ENCODE measurements around the gene PHIP. TPM values are rescaled to one million over a fixed set of nuclear protein-coding genes. Genes with fewer than 3 reads are reported as not detected.

PHIP gene
- total and polyA plus RNA-seq, 9 of the 15 experiments (the other 6 are each of a cell fraction or from before 2014, with no cell fraction given), result 8.1 to 36.3 (median 16.5) TPM

DNA sequence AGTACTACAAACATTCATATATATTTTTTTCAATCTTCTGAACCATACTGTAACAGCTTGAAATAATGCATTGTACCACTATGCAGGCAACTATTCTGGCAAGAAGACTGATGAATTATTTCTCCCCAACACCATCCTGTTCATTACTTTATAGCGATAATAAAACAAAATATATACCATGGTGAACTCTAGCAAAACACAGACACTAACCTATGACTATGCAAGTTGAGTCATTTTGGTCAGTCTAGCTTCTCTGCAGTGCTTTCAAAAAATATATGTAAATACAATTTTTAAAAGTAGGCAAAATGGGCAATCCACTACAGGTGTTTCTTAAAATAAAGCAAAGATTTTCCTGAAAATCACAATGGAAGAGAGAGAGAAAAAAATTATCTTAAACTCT lies 20.3 kb downstream of the PHIP start:
- FAIRE-seq, result no peak
- intact Hi-C loops (cut with micrococcal nuclease), result no loop called here
- no peaks in the 10 kb centered on the region for H3K4me1 ChIP-seq (replicated peaks in 1 of 2; ENCODE audit: control insufficient read depth in 2 of 2, insufficient read depth in 2 of 2, low read length in 2 of 2)
- H3K79me2 ChIP-seq (ENCODE audit: control insufficient read depth, insufficient read depth, low read length), result peaks cover 62% of the 10 kb centered on the region
- no peak overlapping the region for H3K27ac ChIP-seq (ENCODE audit: extremely low read depth, low read depth, low read length)
- H3K36me3 ChIP-seq (ENCODE audit: control insufficient read depth, insufficient read depth, low read length), result peaks cover 79% of the 10 kb centered on the region
- no peak overlapping the region for H3K4me3 ChIP-seq
- H3K4me2 ChIP-seq (ENCODE audit: insufficient read depth, low read length), result no peak overlapping the region
- H3K9ac ChIP-seq (ENCODE audit: insufficient read depth in 1 of 2, low read depth in 2 of 2, low read length in 2 of 2), result no peak overlapping the region
- H3K9me1 ChIP-seq (ENCODE audit: control insufficient read depth, insufficient read depth, low read length), result no peaks in the 10 kb centered on the region
- ChIA-PET CTCF (ENCODE audit: low intra/inter-chr PET ratio) (no interaction called here), POLR2A (no interaction called here)
- H3K9me3 ChIP-seq (replicated peaks; ENCODE audit: control insufficient read depth, insufficient read depth, low read depth, low read length), result no peaks in the 10 kb centered on the region; the same call in 1 of the 2 replicates
- no peaks in the 10 kb centered on the region for H3K27me3 ChIP-seq (ENCODE audit: control insufficient read depth in 2 of 2, insufficient read depth in 2 of 2, low read length in 2 of 2)
- H2AFZ ChIP-seq (ENCODE audit: low read depth, low read length), result no peak overlapping the region
- WGBS (ENCODE audit: insufficient coverage, low coverage, missing lambda C conversion rate), result 100% methylated on average over 1 of the region's 1 CpG
- no peaks in the 10 kb centered on the region for H4K20me1 ChIP-seq (replicated peaks; ENCODE audit: control insufficient read depth, insufficient read depth, low read length)
- BruUV-seq (replicated peaks), result no TSS peak
- TF ChIP-seq RNF2 (IDR thresholded peaks at IDR 0.05) (no peak), NFE2 (IDR thresholded peaks at IDR 0.05; ENCODE audit: low read depth) (no peak), DPF2 (IDR thresholded peaks at IDR 0.05) (no peak), ARNT (IDR thresholded peaks at IDR 0.05) (no peak), DACH1 (IDR thresholded peaks at IDR 0.05; ENCODE audit: partially characterized antibody) (no peak), ASH1L (IDR thresholded peaks at IDR 0.05; ENCODE audit: borderline replicate concordance, low read depth, partially characterized antibody) (no peak), NR4A1 (CRISPR knock-in tag; IDR thresholded peaks at IDR 0.05) (no peak), NR4A1 (tag; IDR thresholded peaks at IDR 0.05) (no peak), PCBP1 (IDR thresholded peaks at IDR 0.05; ENCODE audit: low read depth, low read length, poor library complexity, severe bottlenecking) (no peak)
- TF ChIP-seq, protein P1, sequence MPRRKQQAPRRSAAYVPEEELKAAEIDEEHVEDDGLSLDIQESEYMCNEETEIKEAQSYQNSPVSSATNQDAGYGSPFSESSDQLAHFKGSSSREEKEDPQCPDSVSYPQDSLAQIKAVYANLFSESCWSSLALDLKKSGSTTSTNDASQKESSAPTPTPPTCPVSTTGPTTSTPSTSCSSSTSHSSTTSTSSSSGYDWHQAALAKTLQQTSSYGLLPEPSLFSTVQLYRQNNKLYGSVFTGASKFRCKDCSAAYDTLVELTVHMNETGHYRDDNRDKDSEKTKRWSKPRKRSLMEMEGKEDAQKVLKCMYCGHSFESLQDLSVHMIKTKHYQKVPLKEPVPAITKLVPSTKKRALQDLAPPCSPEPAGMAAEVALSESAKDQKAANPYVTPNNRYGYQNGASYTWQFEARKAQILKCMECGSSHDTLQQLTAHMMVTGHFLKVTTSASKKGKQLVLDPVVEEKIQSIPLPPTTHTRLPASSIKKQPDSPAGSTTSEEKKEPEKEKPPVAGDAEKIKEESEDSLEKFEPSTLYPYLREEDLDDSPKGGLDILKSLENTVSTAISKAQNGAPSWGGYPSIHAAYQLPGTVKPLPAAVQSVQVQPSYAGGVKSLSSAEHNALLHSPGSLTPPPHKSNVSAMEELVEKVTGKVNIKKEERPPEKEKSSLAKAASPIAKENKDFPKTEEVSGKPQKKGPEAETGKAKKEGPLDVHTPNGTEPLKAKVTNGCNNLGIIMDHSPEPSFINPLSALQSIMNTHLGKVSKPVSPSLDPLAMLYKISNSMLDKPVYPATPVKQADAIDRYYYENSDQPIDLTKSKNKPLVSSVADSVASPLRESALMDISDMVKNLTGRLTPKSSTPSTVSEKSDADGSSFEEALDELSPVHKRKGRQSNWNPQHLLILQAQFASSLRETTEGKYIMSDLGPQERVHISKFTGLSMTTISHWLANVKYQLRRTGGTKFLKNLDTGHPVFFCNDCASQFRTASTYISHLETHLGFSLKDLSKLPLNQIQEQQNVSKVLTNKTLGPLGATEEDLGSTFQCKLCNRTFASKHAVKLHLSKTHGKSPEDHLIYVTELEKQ (CRISPR knock-in tag; IDR thresholded peaks at IDR 0.05), result no peak
- TF ChIP-seq, protein P2, sequence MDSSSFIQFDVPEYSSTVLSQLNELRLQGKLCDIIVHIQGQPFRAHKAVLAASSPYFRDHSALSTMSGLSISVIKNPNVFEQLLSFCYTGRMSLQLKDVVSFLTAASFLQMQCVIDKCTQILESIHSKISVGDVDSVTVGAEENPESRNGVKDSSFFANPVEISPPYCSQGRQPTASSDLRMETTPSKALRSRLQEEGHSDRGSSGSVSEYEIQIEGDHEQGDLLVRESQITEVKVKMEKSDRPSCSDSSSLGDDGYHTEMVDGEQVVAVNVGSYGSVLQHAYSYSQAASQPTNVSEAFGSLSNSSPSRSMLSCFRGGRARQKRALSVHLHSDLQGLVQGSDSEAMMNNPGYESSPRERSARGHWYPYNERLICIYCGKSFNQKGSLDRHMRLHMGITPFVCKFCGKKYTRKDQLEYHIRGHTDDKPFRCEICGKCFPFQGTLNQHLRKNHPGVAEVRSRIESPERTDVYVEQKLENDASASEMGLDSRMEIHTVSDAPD (CRISPR knock-in tag; IDR thresholded peaks at IDR 0.05), result no peak
- TF ChIP-seq, protein P3, sequence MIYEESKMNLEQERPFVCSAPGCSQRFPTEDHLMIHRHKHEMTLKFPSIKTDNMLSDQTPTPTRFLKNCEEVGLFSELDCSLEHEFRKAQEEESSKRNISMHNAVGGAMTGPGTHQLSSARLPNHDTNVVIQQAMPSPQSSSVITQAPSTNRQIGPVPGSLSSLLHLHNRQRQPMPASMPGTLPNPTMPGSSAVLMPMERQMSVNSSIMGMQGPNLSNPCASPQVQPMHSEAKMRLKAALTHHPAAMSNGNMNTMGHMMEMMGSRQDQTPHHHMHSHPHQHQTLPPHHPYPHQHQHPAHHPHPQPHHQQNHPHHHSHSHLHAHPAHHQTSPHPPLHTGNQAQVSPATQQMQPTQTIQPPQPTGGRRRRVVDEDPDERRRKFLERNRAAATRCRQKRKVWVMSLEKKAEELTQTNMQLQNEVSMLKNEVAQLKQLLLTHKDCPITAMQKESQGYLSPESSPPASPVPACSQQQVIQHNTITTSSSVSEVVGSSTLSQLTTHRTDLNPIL (CRISPR knock-in tag; IDR thresholded peaks at IDR 0.05), result no peak
- TF ChIP-seq, protein P4, sequence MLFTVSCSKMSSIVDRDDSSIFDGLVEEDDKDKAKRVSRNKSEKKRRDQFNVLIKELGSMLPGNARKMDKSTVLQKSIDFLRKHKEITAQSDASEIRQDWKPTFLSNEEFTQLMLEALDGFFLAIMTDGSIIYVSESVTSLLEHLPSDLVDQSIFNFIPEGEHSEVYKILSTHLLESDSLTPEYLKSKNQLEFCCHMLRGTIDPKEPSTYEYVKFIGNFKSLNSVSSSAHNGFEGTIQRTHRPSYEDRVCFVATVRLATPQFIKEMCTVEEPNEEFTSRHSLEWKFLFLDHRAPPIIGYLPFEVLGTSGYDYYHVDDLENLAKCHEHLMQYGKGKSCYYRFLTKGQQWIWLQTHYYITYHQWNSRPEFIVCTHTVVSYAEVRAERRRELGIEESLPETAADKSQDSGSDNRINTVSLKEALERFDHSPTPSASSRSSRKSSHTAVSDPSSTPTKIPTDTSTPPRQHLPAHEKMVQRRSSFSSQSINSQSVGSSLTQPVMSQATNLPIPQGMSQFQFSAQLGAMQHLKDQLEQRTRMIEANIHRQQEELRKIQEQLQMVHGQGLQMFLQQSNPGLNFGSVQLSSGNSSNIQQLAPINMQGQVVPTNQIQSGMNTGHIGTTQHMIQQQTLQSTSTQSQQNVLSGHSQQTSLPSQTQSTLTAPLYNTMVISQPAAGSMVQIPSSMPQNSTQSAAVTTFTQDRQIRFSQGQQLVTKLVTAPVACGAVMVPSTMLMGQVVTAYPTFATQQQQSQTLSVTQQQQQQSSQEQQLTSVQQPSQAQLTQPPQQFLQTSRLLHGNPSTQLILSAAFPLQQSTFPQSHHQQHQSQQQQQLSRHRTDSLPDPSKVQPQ (CRISPR knock-in tag; IDR thresholded peaks at IDR 0.05; ENCODE audit: borderline replicate concordance), result no peak
- in situ Hi-C loops (cut with MboI), result no loop called here
- no peak for ATAC-seq
- DNase-seq (ENCODE audit: extremely low read depth in 1 of 4, low spot score in 3 of 4), result no peak

Measured in K562 (cell line).